Measurements from ENCODE around the gene PRPF6.
"Not testable (repeated sequence)": the region's sequence is repeated elsewhere in the genome, so short reads cannot be mapped to it uniquely, and the experiment has no call there.

The PRPF6 gene

DNA sequence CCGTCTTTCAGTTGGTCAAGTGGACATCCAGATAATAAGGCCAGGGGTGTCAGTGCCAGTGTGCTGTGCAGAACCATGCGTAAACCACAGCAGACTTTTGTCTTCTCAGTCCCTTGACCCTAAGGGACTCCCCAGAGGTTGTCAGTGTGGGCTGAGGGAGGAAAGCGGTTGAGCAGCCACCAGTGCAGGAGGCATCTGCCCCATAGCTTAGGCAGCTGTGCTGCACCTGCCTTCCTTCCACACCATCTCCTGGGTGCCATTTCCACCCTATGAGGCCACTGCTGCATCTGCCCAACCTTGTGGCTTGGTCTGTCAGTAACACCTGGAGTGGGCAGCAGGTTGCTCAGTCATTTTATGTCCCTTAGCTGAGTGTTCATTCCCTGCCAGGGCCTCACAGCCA is 26.0 kb downstream of the PRPF6 start:
- TF ChIP-seq, protein P1, sequence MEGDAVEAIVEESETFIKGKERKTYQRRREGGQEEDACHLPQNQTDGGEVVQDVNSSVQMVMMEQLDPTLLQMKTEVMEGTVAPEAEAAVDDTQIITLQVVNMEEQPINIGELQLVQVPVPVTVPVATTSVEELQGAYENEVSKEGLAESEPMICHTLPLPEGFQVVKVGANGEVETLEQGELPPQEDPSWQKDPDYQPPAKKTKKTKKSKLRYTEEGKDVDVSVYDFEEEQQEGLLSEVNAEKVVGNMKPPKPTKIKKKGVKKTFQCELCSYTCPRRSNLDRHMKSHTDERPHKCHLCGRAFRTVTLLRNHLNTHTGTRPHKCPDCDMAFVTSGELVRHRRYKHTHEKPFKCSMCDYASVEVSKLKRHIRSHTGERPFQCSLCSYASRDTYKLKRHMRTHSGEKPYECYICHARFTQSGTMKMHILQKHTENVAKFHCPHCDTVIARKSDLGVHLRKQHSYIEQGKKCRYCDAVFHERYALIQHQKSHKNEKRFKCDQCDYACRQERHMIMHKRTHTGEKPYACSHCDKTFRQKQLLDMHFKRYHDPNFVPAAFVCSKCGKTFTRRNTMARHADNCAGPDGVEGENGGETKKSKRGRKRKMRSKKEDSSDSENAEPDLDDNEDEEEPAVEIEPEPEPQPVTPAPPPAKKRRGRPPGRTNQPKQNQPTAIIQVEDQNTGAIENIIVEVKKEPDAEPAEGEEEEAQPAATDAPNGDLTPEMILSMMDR (IDR thresholded peaks at IDR 0.05; ENCODE audit: low read depth, low read length, missing control alignments), result no peak
- DNase-seq (ENCODE audit: low read depth), result no peak
- in situ Hi-C loops (cut with HindIII; ENCODE audit: low sequenced_read_pairs), result no loop called here
- no peak overlapping the region for H3K4me3 ChIP-seq (ENCODE audit: low read depth, low read length)

GRCh38 chr20:64009811-64010387 is 29.0 kb downstream of the PRPF6 start:
- in situ Hi-C loops (cut with HindIII; ENCODE audit: low sequenced_read_pairs), result no loop called here
- no peak for DNase-seq (ENCODE audit: low read depth)
- H3K4me3 ChIP-seq (ENCODE audit: low read depth, low read length), result no peak overlapping the region
- TF ChIP-seq, protein P1 (IDR thresholded peaks at IDR 0.05; ENCODE audit: low read depth, low read length, missing control alignments), result no peak

DNA sequence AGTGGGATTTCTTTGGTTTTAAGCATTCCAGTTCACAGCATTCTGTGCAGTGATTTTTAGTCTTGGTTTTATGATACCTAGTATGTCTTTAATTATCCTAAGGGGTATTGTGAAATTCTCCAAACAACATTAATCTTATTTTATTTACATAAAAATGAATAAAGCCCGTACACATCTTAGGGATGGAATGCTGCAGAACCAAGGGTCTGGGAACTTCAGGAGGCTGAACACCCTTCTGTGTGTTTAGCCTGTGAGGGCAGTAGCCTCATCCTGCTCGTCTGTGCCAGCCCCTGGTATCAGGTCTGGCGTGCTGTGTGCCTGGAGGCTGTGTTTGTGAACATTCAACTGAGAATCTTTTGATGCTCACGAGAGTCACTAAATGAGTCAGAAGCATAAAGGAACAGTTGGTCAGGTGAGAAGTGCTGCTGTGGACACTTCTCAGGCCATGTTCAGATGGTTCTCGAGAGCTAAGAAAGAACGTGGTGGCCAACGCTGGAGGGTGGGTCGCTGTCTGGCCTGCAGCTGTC is 29.8 kb downstream of the PRPF6 start:
- in situ Hi-C loops (cut with HindIII; ENCODE audit: low sequenced_read_pairs), result no loop called here
- TF ChIP-seq, protein P1 (IDR thresholded peaks at IDR 0.05; ENCODE audit: low read depth, low read length, missing control alignments), result no peak
- H3K4me3 ChIP-seq (ENCODE audit: low read depth, low read length), result no peak overlapping the region
- no peak for DNase-seq (ENCODE audit: low read depth)

- TF ChIP-seq, protein P1 (IDR thresholded peaks at IDR 0.05; ENCODE audit: low read depth, low read length, missing control alignments), result no peak
- in situ Hi-C loops (cut with HindIII; ENCODE audit: low sequenced_read_pairs), result no loop called here
- no peak overlapping the region for H3K4me3 ChIP-seq (ENCODE audit: low read depth, low read length)
- DNase-seq (ENCODE audit: low read depth), result no peak
Measured at GRCh38 chr20:64011366-64011779, 30.4 kb downstream of the PRPF6 start.

DNA sequence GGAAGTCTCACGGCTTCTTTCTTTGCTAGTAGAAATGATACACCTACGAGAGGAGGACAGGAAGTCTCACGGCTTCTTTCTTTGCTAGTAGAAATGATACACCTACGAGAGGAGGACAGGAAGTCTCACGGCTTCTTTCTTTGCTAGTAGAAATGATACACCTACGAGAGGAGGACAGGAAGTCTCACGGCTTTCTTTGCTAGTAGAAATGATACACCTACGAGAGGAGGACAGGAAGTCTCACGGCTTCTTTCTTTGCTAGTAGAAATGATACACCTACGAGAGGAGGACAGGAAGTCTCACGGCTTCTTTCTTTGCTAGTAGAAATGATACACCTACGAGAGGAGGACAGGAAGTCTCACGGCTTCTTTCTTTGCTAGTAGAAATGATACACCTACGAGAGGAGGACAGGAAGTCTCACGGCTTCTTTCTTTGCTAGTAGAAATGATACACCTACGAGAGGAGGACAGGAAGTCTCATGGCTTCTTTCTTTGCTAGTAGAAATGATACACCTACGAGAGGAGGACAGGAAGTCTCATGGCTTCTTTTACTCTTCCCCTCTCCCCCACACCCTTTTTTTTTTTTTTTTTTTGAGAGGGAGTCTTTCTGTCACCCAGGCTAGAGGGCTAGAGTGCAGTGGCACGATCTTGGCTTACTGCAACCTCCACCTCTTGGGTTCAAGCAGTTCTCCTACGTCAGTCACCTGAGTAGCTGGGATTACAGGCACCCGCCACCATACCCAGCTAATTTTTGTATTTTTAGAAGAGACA is 31.6 kb downstream of the PRPF6 start:
- H3K4me3 ChIP-seq (ENCODE audit: low read depth, low read length); in situ Hi-C loops (cut with HindIII; ENCODE audit: low sequenced_read_pairs): not testable (repeated sequence)

DNA sequence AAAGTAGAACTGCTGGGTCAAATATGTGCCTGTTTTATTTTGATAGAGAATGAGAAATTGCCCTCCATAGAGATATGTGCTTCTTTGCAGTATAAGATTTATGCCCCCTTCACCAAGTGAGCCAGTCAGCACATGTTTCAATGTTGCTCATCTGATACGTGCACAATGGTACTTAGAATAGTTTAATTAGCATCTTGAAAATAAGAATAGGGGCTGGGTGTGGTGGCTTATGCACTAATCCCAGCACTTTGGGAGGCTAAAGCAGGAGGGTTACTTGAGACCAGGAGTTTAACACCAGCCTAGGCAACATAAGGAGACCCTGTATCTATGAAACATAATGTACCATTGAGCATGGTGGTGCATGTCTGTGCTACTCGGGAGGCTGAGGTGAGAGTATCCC is 34.7 kb downstream of the PRPF6 start:
- H3K4me3 ChIP-seq (ENCODE audit: low read depth, low read length), result no peak overlapping the region
- DNase-seq (ENCODE audit: low read depth), result no peak
- in situ Hi-C loops (cut with HindIII; ENCODE audit: low sequenced_read_pairs), result no loop called here
- TF ChIP-seq, protein P1 (IDR thresholded peaks at IDR 0.05; ENCODE audit: low read depth, low read length, missing control alignments), result no peak

More for the DNA sequence above, 31.6 kb downstream of the PRPF6 start:
- not testable (repeated sequence) for DNase-seq (ENCODE audit: low read depth)
